Activated CD8-positive, alpha-beta memory T cell treated with anti-CD3 and anti-CD28 coated beads for 36 hours (primary cell): ENCODE data around the gene MICU1. TPM values are rescaled to one million over a fixed set of nuclear protein-coding genes. Genes with fewer than 3 reads are reported as not detected.

Source experiments
- CTCF ChIA-PET: fragments of 350-600 bp; sonication (Branson Sonifier 250); formaldehyde crosslinking; loops from one replicate; lab custom pipeline; 2021; ENCODE audit warnings: antibody characterized with exemption; lab: Charles Lee
- POLR2A ChIA-PET: fragments of 350-600 bp; sonication (Branson Sonifier 250); formaldehyde crosslinking; loops from one replicate; lab custom pipeline; 2021; ENCODE audit warnings: antibody characterized with exemption; lab: Charles Lee
- total RNA-seq, 2 experiments: library from RNA; stranded (reverse); gene quantifications; one replicate each; pipeline ENCODE4 v1.2.3, GENCODE V29; 2021

The MICU1 gene
- total RNA-seq, 2 experiments from 2014 or later: 24.5 to 27.1 TPM

DNA sequence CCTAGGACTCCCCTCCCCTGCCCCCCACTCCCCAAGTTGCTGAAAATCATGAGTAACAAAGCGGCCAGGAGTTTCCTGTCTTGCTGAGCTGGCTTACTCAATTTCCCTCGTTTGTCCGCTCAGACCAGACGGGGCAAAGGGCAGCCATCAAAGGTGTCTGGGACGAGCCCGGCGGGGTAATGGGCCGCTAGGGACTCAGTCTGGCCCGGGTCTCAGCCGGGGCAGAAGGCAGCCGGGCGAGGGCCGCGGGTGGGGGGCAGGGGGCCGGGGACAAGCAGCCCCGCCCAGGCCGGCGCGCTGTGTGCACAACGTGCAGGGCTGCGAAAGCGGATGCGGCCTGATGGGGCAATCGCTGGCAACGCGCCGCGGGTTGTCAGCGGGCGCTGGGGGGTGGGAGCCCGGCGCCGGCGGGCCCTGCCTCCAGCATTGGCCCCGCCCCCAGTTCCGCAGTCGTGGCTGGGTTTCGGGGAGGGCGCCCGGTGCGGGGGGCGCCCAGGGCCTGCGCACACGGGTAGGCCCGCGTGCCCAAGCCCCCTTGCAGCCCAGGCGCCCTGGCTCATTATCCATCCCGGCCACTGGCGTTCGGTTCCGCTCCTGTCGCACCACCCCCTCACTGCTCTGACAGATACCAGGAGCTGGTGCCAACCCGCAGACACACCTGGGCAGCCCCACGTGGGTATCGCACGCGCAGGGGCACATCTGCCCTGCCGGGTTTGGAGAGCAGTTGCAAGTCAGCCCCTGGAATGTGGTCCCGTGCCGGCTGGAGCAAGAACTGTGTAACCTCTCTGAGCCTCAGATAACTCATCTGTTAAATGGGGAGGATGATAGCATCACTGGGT, 306.2 kb downstream of the MICU1 start:
- POLR2A ChIA-PET: interaction anchor here (0.8 to 6.4 kb wide), 13 partner anchors 10 to 101 kb away, joined by 3 to 86 read pairs (median 10); partner anchors contain the start of gene DDIT4
- CTCF ChIA-PET: interaction anchor here (0.5 to 3.2 kb wide), 9 partner anchors 11 to 194 kb away, joined by 3 to 13 read pairs (median 4); no protein-coding TSS in a partner anchor

DNA sequence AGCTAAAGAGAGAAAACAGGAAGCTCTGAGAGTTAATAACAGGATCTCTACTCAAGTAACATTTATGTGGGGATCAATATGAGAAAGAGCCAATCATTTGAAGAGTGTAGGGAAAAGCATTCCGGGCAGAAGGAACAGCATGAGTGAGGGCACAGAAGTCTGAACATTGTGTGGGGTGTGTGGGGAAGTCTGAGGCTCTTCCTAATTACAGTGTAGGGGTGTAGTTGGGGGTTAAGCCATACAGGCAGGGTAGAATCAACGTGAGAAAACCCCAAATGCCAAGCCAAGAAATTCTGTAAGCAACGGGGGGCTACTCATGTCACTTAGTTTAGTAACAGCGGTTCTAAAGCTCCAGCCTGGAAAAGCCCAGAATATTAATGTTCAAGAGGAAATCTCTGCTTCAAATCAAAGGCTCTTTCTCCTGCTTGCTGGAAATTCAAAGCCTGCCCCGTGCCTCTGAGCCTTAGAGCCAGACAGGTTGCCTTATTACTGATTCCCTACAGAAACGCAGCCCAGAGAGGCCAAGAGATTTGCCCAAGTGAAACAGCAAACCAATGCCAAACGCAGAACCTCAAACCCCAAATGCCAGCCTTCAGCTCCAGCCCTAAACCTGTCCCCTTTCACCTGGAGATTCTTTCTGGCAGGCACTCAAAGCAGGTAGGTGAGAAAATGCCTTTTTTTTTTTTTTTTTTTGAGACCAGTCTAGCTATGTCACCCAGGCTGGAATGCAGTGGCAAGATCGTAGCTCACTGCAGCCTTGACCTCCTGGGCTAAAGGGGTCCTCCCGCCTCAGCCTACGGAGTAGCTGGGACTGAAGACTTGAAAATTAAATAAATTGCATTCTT, 307.2 kb downstream of the MICU1 start:
- POLR2A ChIA-PET: interaction anchor here (0.7 to 6.4 kb wide), 12 partner anchors 10 to 102 kb away, joined by 3 to 86 read pairs (median 9); partner anchors contain the start of genes ASCC1 and DDIT4
- CTCF ChIA-PET: interaction anchor here (0.5 to 3.2 kb wide), 8 partner anchors 10 to 193 kb away, joined by 3 to 13 read pairs (median 4); no protein-coding TSS in a partner anchor

Other genes with a start within 250 kb of the MICU1 start
- 10 to 100 TPM; 17.7 to 19.0 TPM for gene MCU, start 66.1 kb upstream of the MICU1 start, total RNA-seq